CD4-positive, CD25-positive, alpha-beta regulatory T cell (primary cell): ENCODE results near the gene WDR70. TPM values are rescaled to one million over a fixed set of nuclear protein-coding genes. Genes with fewer than 3 reads are reported as not detected.
"Not testable (repeated sequence)": the region's sequence is repeated elsewhere in the genome, so short reads cannot be mapped to it uniquely, and the experiment has no call there.

Experiments used
- ATAC-seq, 2 donors: fragments of 150-1000 bp; cut with Tn5 transposase; one replicate each; pipeline ENCODE4 v1.10.0; 2021; ENCODE audit warnings: low read depth in 2 of 2, moderate number of reproducible peaks in 2 of 2, moderate library complexity in 1 of 2
- DNase-seq, 3 donors: peaks; one replicate each; pipeline versions ENCODE4 v3.0.0 to v3.0.0-alpha.2; 2012 to 2022; ENCODE audit warnings: mixed read lengths in 1 of 3
- H3K27ac ChIP-seq: one replicate; pipeline ENCODE4 v1.7.0; 2013; ENCODE audit warnings: mild to moderate bottlenecking, low read length; ENCODE audit not compliant: insufficient read depth, poor library complexity, severe bottlenecking
- H3K27me3 ChIP-seq: one replicate; pipeline ENCODE4 v1.7.0; 2013; ENCODE audit warnings: low read length; ENCODE audit not compliant: control insufficient read depth, insufficient read depth
- H3K36me3 ChIP-seq: one replicate; pipeline ENCODE4 v1.7.0; 2013; ENCODE audit warnings: mild to moderate bottlenecking, low read length, moderate library complexity; ENCODE audit not compliant: control insufficient read depth, insufficient read depth
- H3K4me1 ChIP-seq: 2 replicates; pipeline ENCODE4 v1.7.0; 2013; ENCODE audit warnings: mild to moderate bottlenecking, low read length; ENCODE audit not compliant: insufficient read depth, control insufficient read depth, poor library complexity, severe bottlenecking
- H3K4me3 ChIP-seq: one replicate; pipeline ENCODE4 v1.7.0; 2013; ENCODE audit warnings: low read depth, mild to moderate bottlenecking, low read length, moderate library complexity
- H3K9me3 ChIP-seq, 2 experiments: 1 replicate in 1 of 2; 2 replicates in 1 of 2; pipeline ENCODE4 v1.7.0; 2013; ENCODE audit warnings: low read length in 2 of 2, mild to moderate bottlenecking in 1 of 2, moderate library complexity in 1 of 2; ENCODE audit not compliant: control insufficient read depth in 2 of 2
- H3K27ac Mint-ChIP-seq, 3 donors: one replicate each; pipeline ENCODE4 v1.8.0; 2020 to 2022; ENCODE audit warnings: mild to moderate bottlenecking in 3 of 3, mixed read lengths in 3 of 3, moderate library complexity in 2 of 3
- H3K27me3 Mint-ChIP-seq: one replicate; pipeline ENCODE4 v1.8.0; 2022; ENCODE audit warnings: mild to moderate bottlenecking, mixed read lengths
- H3K36me3 Mint-ChIP-seq: one replicate; pipeline ENCODE4 v1.8.0; 2020; ENCODE audit warnings: mixed read lengths
- H3K4me1 Mint-ChIP-seq, 4 donors: one replicate each; pipeline ENCODE4 v1.8.0; 2020 to 2022; ENCODE audit warnings: mixed read lengths in 4 of 4, mild to moderate bottlenecking in 1 of 4
- H3K4me3 Mint-ChIP-seq, 4 donors: one replicate each; pipeline ENCODE4 v1.8.0; 2020 to 2022; ENCODE audit warnings: mild to moderate bottlenecking in 4 of 4, mixed read lengths in 4 of 4, moderate library complexity in 3 of 4
- H3K9me3 Mint-ChIP-seq, 7 donors: one replicate each; pipeline ENCODE4 v1.8.0; 2020 to 2022; ENCODE audit warnings: mixed read lengths in 7 of 7, mild to moderate bottlenecking in 3 of 7, moderate library complexity in 2 of 7
- polyA plus RNA-seq, 4 donors: library from polyadenylated mRNA; unstranded; fragments of 300-500 nt; fragmentation: Illumina TruSeq; gene quantifications; one replicate each; pipeline ENCODE4 v1.2.3, GENCODE V29; 2021
- total RNA-seq: library from RNA; stranded (reverse); gene quantifications from one replicate; pipeline ENCODE4 v1.2.3, GENCODE V29; 2022

WDR70 gene
- total and polyA plus RNA-seq, 5 donors from 2014 or later, result 15.9 to 35.3 (median 24.9) TPM

GRCh38 chr5:37496902-37497445, 117.9 kb downstream of the WDR70 start:
- Histone ChIP-seq H3K27me3 (no peaks in the 10 kb centered on the region), H3K27ac (no peak overlapping the region), H3K36me3 (peaks cover 2% of the 10 kb centered on the region), H3K4me1 (no peaks in the 10 kb centered on the region), H3K4me3 (no peak overlapping the region), H3K9me3 (no peaks in the 10 kb centered on the region)
- Mint-ChIP-seq H3K4me1 (peaks cover 5 to 29% (median 19%) of the 10 kb centered on the region in 4 donors), H3K36me3 (peaks cover 59% of the 10 kb centered on the region), H3K27me3 (no peaks in the 10 kb centered on the region), H3K4me3 (no peak overlapping the region), H3K27ac (no peak overlapping the region), H3K9me3 (peaks cover 0 to 7% (median 0%) of the 10 kb centered on the region in 7 donors)
- ATAC-seq, result no peak
- DNase-seq, result no peak

- ATAC-seq (no peak), DNase-seq (no peak)
- no peak overlapping the region for H3K4me3 Mint-ChIP-seq
- peaks cover 9% of the 10 kb centered on the region for H3K36me3 ChIP-seq
- H3K4me1 ChIP-seq, result no peaks in the 10 kb centered on the region
- peak overlapping the region in 1 of 3 donors; percentile 35 for H3K27ac Mint-ChIP-seq
- H3K9me3 ChIP-seq, result no peaks in the 10 kb centered on the region
- peaks cover 0 to 7% (median 0%) of the 10 kb centered on the region in 7 donors for H3K9me3 Mint-ChIP-seq
- H3K4me3 ChIP-seq, result no peak overlapping the region
- H3K36me3 Mint-ChIP-seq, result peaks cover 71% of the 10 kb centered on the region
- no peaks in the 10 kb centered on the region for H3K27me3 Mint-ChIP-seq
- no peaks in the 10 kb centered on the region for H3K27me3 ChIP-seq
- H3K4me1 Mint-ChIP-seq, result peaks cover 0 to 15% (median 7%) of the 10 kb centered on the region in 4 donors
- H3K27ac ChIP-seq, result no peak overlapping the region
Observed at GRCh38 chr5:37501152-37501551, 122.0 kb downstream of the WDR70 start.

DNA sequence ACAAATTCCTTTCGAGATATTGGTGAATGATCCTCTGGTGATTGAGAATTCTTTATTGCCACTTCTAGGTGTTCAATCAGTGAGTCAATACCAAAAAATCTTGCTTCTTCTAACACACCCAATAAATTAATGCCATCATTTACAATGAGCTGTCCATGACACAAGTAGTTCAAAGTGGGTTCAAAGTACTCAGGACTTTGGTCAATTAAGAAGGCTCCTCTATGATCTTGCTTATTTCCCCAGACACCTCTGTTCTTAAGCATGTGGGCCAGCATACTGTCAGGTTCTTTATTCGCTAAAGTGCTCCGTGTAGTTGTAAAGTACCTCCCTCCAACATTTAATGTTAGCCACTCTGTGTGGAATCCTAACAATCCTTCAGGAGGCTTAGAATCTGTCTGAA, 127.1 kb downstream of the WDR70 start:
- Mint-ChIP-seq H3K4me1 (peaks cover 9 to 15% (median 13%) of the 10 kb centered on the region in 4 donors), H3K27ac (no peak overlapping the region), H3K27me3 (no peaks in the 10 kb centered on the region), H3K4me3 (no peak overlapping the region), H3K9me3 (peaks cover 0 to 4% (median 0%) of the 10 kb centered on the region in 7 donors), H3K36me3 (peaks cover 64% of the 10 kb centered on the region)
- no peaks in the 10 kb centered on the region for H3K4me1 ChIP-seq
- no peaks in the 10 kb centered on the region for H3K27me3 ChIP-seq
- no peak overlapping the region for H3K4me3 ChIP-seq
- ATAC-seq (no peak), DNase-seq (no peak)
- H3K9me3 ChIP-seq, result no peaks in the 10 kb centered on the region
- peaks cover 9% of the 10 kb centered on the region for H3K36me3 ChIP-seq
- no peak overlapping the region for H3K27ac ChIP-seq

- no peak overlapping the region for H3K4me3 ChIP-seq
- peaks cover 9% of the 10 kb centered on the region for H3K36me3 ChIP-seq
- ATAC-seq, result no peak
- H3K9me3 ChIP-seq, result no peaks in the 10 kb centered on the region
- H3K27ac ChIP-seq, result no peak overlapping the region
- no peaks in the 10 kb centered on the region for H3K4me1 ChIP-seq
- no peak for DNase-seq
- no peaks in the 10 kb centered on the region for H3K27me3 ChIP-seq
- H3K27ac Mint-ChIP-seq, result peak overlapping the region in 1 of 3 donors; percentile 39
- no peak overlapping the region for H3K4me3 Mint-ChIP-seq
- no peaks in the 10 kb centered on the region for H3K27me3 Mint-ChIP-seq
- H3K9me3 Mint-ChIP-seq, result peaks cover 0 to 4% (median 0%) of the 10 kb centered on the region in 7 donors
- peaks cover 9 to 20% (median 13%) of the 10 kb centered on the region in 4 donors for H3K4me1 Mint-ChIP-seq
- peaks cover 59% of the 10 kb centered on the region for H3K36me3 Mint-ChIP-seq
Observed at GRCh38 chr5:37506722-37507121, 127.6 kb downstream of the WDR70 start.

GRCh38 chr5:37511646-37512045, 132.5 kb downstream of the WDR70 start:
- no peak overlapping the region for H3K27ac Mint-ChIP-seq

GRCh38 chr5:37514946-37515345, 135.8 kb downstream of the WDR70 start:
- H3K36me3 Mint-ChIP-seq, result peaks cover 32% of the 10 kb centered on the region
- H3K27me3 Mint-ChIP-seq, result no peaks in the 10 kb centered on the region
- ATAC-seq (no peak), DNase-seq (no peak)
- H3K9me3 Mint-ChIP-seq, result peaks cover 0 to 4% (median 2%) of the 10 kb centered on the region in 7 donors
- H3K27ac Mint-ChIP-seq, result peak overlapping the region in 1 of 3 donors; percentile 7
- no peak overlapping the region for H3K27ac ChIP-seq
- no peak overlapping the region for H3K4me3 ChIP-seq
- no peaks in the 10 kb centered on the region for H3K9me3 ChIP-seq
- H3K27me3 ChIP-seq, result no peaks in the 10 kb centered on the region
- no peaks in the 10 kb centered on the region for H3K4me1 ChIP-seq
- H3K36me3 ChIP-seq, result peaks cover 2% of the 10 kb centered on the region
- peaks cover 0 to 21% (median 4%) of the 10 kb centered on the region in 4 donors for H3K4me1 Mint-ChIP-seq
- no peak overlapping the region for H3K4me3 Mint-ChIP-seq

More at GRCh38 chr5:37511646-37512045, 132.5 kb downstream of the WDR70 start:
- DNase-seq, result no peak
- Mint-ChIP-seq H3K9me3 (peaks cover 0 to 4% (median 0%) of the 10 kb centered on the region in 7 donors), H3K4me3 (no peak overlapping the region), H3K36me3 (peaks cover 33% of the 10 kb centered on the region), H3K4me1 (peaks cover 6 to 26% (median 7%) of the 10 kb centered on the region in 4 donors), H3K27me3 (no peaks in the 10 kb centered on the region)
- Histone ChIP-seq H3K27me3 (no peaks in the 10 kb centered on the region), H3K36me3 (no peaks in the 10 kb centered on the region), H3K27ac (no peak overlapping the region), H3K9me3 (no peaks in the 10 kb centered on the region), H3K4me3 (no peak overlapping the region), H3K4me1 (no peaks in the 10 kb centered on the region)
- no peak for ATAC-seq

DNA sequence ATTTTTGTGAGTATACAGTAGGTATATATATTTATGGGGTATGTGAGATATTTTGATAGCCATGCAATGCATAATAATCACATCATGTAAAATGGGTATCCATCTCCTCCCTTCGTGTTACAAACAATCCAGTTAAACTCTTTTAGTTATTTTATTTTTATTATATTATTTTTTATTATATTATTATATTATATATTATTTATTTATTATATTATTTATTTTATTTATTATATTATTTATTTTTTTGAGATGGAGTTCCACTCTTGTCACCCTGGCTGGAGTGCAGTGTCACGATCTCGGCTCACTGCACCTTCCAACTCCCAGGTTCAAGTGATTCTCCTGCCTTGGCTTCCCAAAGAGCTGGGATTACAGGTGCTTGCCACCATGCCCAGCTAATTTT, 138.6 kb downstream of the WDR70 start:
- Mint-ChIP-seq H3K9me3 (peaks cover 0 to 4% (median 2%) of the 10 kb centered on the region in 7 donors), H3K4me3 (no peak overlapping the region), H3K27me3 (no peaks in the 10 kb centered on the region), H3K4me1 (peaks cover 0 to 7% (median 0%) of the 10 kb centered on the region in 4 donors), H3K36me3 (peaks cover 25% of the 10 kb centered on the region), H3K27ac (no peak overlapping the region)
- no peaks in the 10 kb centered on the region for H3K9me3 ChIP-seq
- H3K27me3 ChIP-seq, result no peaks in the 10 kb centered on the region
- H3K4me3 ChIP-seq, result no peak overlapping the region
- DNase-seq, result no peak
- H3K27ac ChIP-seq, result no peak overlapping the region
- ATAC-seq, result no peak
- peaks cover 4% of the 10 kb centered on the region for H3K36me3 ChIP-seq
- H3K4me1 ChIP-seq, result no peaks in the 10 kb centered on the region

GRCh38 chr5:37518356-37518755, 139.2 kb downstream of the WDR70 start:
- H3K36me3 ChIP-seq, ATAC-seq, H3K4me3 Mint-ChIP-seq, H3K27ac Mint-ChIP-seq, H3K4me3 ChIP-seq, H3K27ac ChIP-seq, H3K4me1 Mint-ChIP-seq, H3K9me3 ChIP-seq, H3K27me3 Mint-ChIP-seq, DNase-seq, H3K4me1 ChIP-seq, H3K27me3 ChIP-seq, H3K9me3 Mint-ChIP-seq: not testable (repeated sequence)
- H3K36me3 Mint-ChIP-seq, result peaks cover 25% of the 10 kb centered on the region
